GM12891 (cell line): ENCODE results near the gene PCDHGA1.

Source experiments
- PAX5 ChIP-seq: IDR thresholded peaks from 2 replicates; pipeline ENCODE4 v1.6.1; 2011; ENCODE audit warnings: low read length, moderate library complexity, mild to moderate bottlenecking; ENCODE audit not compliant: insufficient read depth, severe bottlenecking
- POLR2A ChIP-seq: IDR thresholded peaks from 2 replicates; pipeline ENCODE4 v1.6.1; 2011; ENCODE audit warnings: low read depth, low read length, control low read depth
- POLR2AphosphoS5 ChIP-seq: IDR thresholded peaks from 2 replicates; pipeline ENCODE4 v1.6.1; 2011; ENCODE audit warnings: low read depth, low read length, control low read depth
- SPI1 ChIP-seq: IDR thresholded peaks from 2 replicates; pipeline ENCODE4 v1.6.1; 2011; ENCODE audit warnings: low read depth, low read length, control low read depth
- TAF1 ChIP-seq: IDR thresholded peaks from 2 replicates; pipeline ENCODE4 v1.6.1; 2011; ENCODE audit warnings: low read depth, low read length, control low read depth

DNA sequence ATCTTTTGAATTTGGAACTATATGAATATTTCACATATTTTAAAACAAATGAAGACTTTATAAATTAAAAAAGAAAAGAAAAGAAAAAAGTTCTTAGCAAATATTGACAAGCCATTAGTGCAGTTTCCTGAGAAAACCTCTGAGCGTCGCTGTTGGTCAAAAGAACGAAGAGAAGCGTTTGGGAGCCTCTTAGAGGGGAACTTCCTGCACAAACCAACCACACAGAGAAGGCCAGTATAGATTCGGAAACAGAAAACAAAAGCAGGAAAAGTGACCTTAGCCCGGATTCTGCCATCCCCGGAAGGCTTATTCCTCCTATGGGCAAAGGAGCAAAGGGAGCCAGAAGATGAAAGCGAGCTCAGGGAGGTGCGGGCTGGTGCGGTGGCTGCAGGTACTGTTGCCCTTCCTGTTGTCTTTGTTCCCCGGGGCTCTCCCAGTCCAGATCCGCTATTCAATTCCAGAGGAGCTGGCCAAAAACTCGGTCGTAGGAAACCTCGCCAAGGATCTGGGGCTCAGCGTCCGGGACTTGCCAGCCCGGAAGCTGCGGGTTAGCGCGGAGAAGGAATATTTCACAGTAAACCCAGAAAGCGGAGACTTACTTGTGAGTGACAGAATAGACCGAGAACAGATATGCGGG lies 29.6 kb downstream of the PCDHGA1 start, which contains the start of gene PCDHGB2:
- TF ChIP-seq POLR2A (no peak), TAF1 (no peak), POLR2AphosphoS5 (no peak), SPI1 (no peak), PAX5 (no peak)
